Epidermal melanocyte (primary cell): ENCODE results near the gene AP2A2.

Experiments used
- DNase-seq: peaks from one replicate; pipeline ENCODE4 v3.0.0; 2011; ENCODE audit warnings: low spot score; ENCODE audit not compliant: insufficient read length

AP2A2 gene

GRCh38 chr11:898540-899190 lies 27.0 kb upstream of the AP2A2 start:
- no peak for DNase-seq

- no peak for DNase-seq
Measured at GRCh38 chr11:899724-900123, 25.9 kb upstream of the AP2A2 start.

- no peak for DNase-seq
Measured at GRCh38 chr11:900545-900944, 25.1 kb upstream of the AP2A2 start.

GRCh38 chr11:901452-902061 lies 24.1 kb upstream of the AP2A2 start:
- DNase-seq = no peak

GRCh38 chr11:904380-904779 lies 21.3 kb upstream of the AP2A2 start:
- DNase-seq = no peak

- DNase-seq = no peak
Measured at GRCh38 chr11:905952-906351, 19.7 kb upstream of the AP2A2 start.

- DNase-seq = no peak
Measured at GRCh38 chr11:907668-908067, 18.0 kb upstream of the AP2A2 start.

- no peak for DNase-seq
Measured at GRCh38 chr11:908273-908672, 17.4 kb upstream of the AP2A2 start.

GRCh38 chr11:909406-909805 lies 16.3 kb upstream of the AP2A2 start:
- DNase-seq = no peak

- no peak for DNase-seq
Measured at GRCh38 chr11:910044-910588, 15.6 kb upstream of the AP2A2 start.

GRCh38 chr11:910589-911030 lies 15.1 kb upstream of the AP2A2 start, which contains the start of gene CHID1:
TSS of gene CHID1 (minus strand) at chr11:910810. CDS start at chr11:904816, 5,994 bp downstream.
- peak; percentile 97 for DNase-seq

- DNase-seq = no peak
Measured at GRCh38 chr11:911031-911889, 14.4 kb upstream of the AP2A2 start.

- no peak for DNase-seq
Measured at GRCh38 chr11:911890-912219, 13.8 kb upstream of the AP2A2 start.

GRCh38 chr11:912266-912665 lies 13.4 kb upstream of the AP2A2 start:
- no peak for DNase-seq

GRCh38 chr11:913043-913442 lies 12.6 kb upstream of the AP2A2 start:
- no peak for DNase-seq

- DNase-seq = no peak
Measured at GRCh38 chr11:914204-914603, 11.5 kb upstream of the AP2A2 start.

GRCh38 chr11:914747-915501 lies 10.7 kb upstream of the AP2A2 start:
- DNase-seq = no peak

GRCh38 chr11:917426-917825 lies 8.2 kb upstream of the AP2A2 start:
- no peak for DNase-seq

GRCh38 chr11:921921-922678 lies 3.6 kb upstream of the AP2A2 start:
- no peak for DNase-seq

GRCh38 chr11:923691-924405 lies 1.8 kb upstream of the AP2A2 start:
- DNase-seq = no peak
